Neural cell (in vitro differentiated cells): Measurements from ENCODE around the gene ADGRG3. TPM values are rescaled to one million over a fixed set of nuclear protein-coding genes. Genes with fewer than 3 reads are reported as not detected.

Source experiments
- H2AFZ ChIP-seq: fragments of 200-600, 300-800 bp; sonication (generic), shearing (Covaris generic); 2 replicates; pipeline ENCODE4 v1.6.0; 2014; ENCODE audit warnings: low read depth, mild to moderate bottlenecking, antibody characterized with exemption, low read length, moderate library complexity
- H3F3A ChIP-seq: fragments of 200-600 bp; shearing (Covaris generic); 2 replicates; pipeline ENCODE4 v1.6.1; 2016; ENCODE audit warnings: mild to moderate bottlenecking, moderate library complexity, mixed read lengths, antibody characterized with exemption, low read length; ENCODE audit not compliant: insufficient read depth, poor library complexity, severe bottlenecking
- H3K27ac ChIP-seq: fragments of 200-600, 300-800 bp; sonication (generic), shearing (Covaris generic); 2 replicates; pipeline ENCODE4 v1.5.1; 2014; ENCODE audit warnings: mild to moderate bottlenecking, low read length, moderate library complexity
- H3K27me3 ChIP-seq: fragments of 300-800, 200-600 bp; sonication (generic), shearing (Covaris generic); 2 replicates; pipeline ENCODE4 v1.6.0; 2014; ENCODE audit warnings: mild to moderate bottlenecking, low read depth, low read length, moderate library complexity; ENCODE audit not compliant: insufficient read depth
- H3K36me3 ChIP-seq: fragments of 300-800, 200-600 bp; sonication (generic), shearing (Covaris generic); 2 replicates; pipeline ENCODE4 v1.5.1; 2014; ENCODE audit warnings: mild to moderate bottlenecking, antibody characterized with exemption, low read length, moderate library complexity; ENCODE audit not compliant: insufficient read depth
- H3K4me2 ChIP-seq: fragments of 300-800, 200-600 bp; sonication (generic), shearing (Covaris generic); 2 replicates; pipeline ENCODE4 v1.6.0; 2014; ENCODE audit warnings: mild to moderate bottlenecking, low read length
- H3K4me3 ChIP-seq: fragments of 300-800, 200-600 bp; sonication (generic), shearing (Covaris generic); 2 replicates; pipeline ENCODE4 v1.5.1; 2014; ENCODE audit warnings: mild to moderate bottlenecking, low read length, moderate library complexity
- H3K79me2 ChIP-seq: fragments of 200-600 bp; shearing (Covaris generic); replicated peaks from 2 replicates; pipeline ENCODE4 v1.6.0; 2014; ENCODE audit warnings: mild to moderate bottlenecking, low read length, moderate library complexity; ENCODE audit not compliant: insufficient read depth
- H3K9ac ChIP-seq: fragments of 300-800, 200-600 bp; sonication (generic), shearing (Covaris generic); 2 replicates; pipeline ENCODE4 v1.6.1; 2016; ENCODE audit warnings: mild to moderate bottlenecking, low read length, mixed read lengths
- H3K9me2 ChIP-seq: fragments of 200-600 bp; shearing (Covaris generic); 2 replicates; pipeline ENCODE4 v1.6.1; 2016; ENCODE audit warnings: mild to moderate bottlenecking, low read length, mixed read lengths; ENCODE audit not compliant: insufficient read depth
- H3K9me3 ChIP-seq: fragments of 200-600, 300-800 bp; sonication (generic), shearing (Covaris generic); 2 replicates; pipeline ENCODE4 v1.6.1; 2016; ENCODE audit warnings: mild to moderate bottlenecking, mixed run types, low read length, moderate library complexity, mixed read lengths
- H4K20me1 ChIP-seq: fragments of 200-600 bp; shearing (Covaris generic); 2 replicates; pipeline ENCODE4 v1.6.1; 2016; ENCODE audit warnings: mild to moderate bottlenecking, mixed run types; ENCODE audit not compliant: insufficient read depth
- EP300 ChIP-seq: fragments of 450-650 bp; conservative IDR thresholded peaks from 2 replicates; pipeline ENCODE4 v1.6.1; 2014; ENCODE audit warnings: antibody characterized with exemption, mild to moderate bottlenecking, moderate library complexity; ENCODE audit not compliant: poor library complexity, severe bottlenecking
- EZH2 ChIP-seq: fragments of 200-600, 300-800 bp; shearing (Covaris generic), sonication (generic); IDR thresholded peaks from 2 replicates; pipeline ENCODE4 v1.6.1; 2014; ENCODE audit warnings: antibody characterized with exemption, low read length, borderline replicate concordance, mild to moderate bottlenecking; ENCODE audit not compliant: insufficient read depth, poor library complexity, severe bottlenecking
- MXI1 ChIP-seq: fragments of 450-650 bp; conservative IDR thresholded peaks from 2 replicates; pipeline ENCODE4 v1.6.1; 2014; ENCODE audit warnings: antibody characterized with exemption, mild to moderate bottlenecking; ENCODE audit not compliant: poor library complexity, severe bottlenecking
- POLR2AphosphoS5 ChIP-seq: IDR thresholded peaks from 2 replicates; pipeline ENCODE4 v1.6.1; 2012
- RAD21 ChIP-seq: fragments of 450-650 bp; conservative IDR thresholded peaks from 2 replicates; pipeline ENCODE4 v1.6.1; 2014; ENCODE audit warnings: antibody characterized with exemption, mild to moderate bottlenecking, moderate library complexity
- SMC3 ChIP-seq: fragments of 450-650 bp; conservative IDR thresholded peaks from 2 replicates; pipeline ENCODE4 v1.6.1; 2014; ENCODE audit warnings: antibody characterized with exemption, mild to moderate bottlenecking, moderate library complexity; ENCODE audit not compliant: poor library complexity
- TAF1 ChIP-seq: IDR thresholded peaks from 2 replicates; pipeline ENCODE4 v1.6.1; 2012; ENCODE audit warnings: low read depth
- polyA plus RNA-seq: library from polyadenylated mRNA; depleted of rRNA; stranded (reverse); fragments of >200 nt; gene quantifications from 2 replicates; pipeline ENCODE4 v1.2.3, GENCODE V29; 2014
- TF ChIP-seq, protein P1 (sequence below): fragments of 450-650 bp; IDR thresholded peaks from 2 replicates; pipeline ENCODE4 v1.5.1; 2014; ENCODE audit warnings: antibody characterized with exemption, mild to moderate bottlenecking, moderate library complexity; ENCODE audit not compliant: poor library complexity, severe bottlenecking
- TF ChIP-seq, protein P2 (sequence below): IDR thresholded peaks from 2 replicates; pipeline ENCODE4 v1.6.1; 2012; ENCODE audit warnings: borderline replicate concordance

ADGRG3 gene
- polyA plus RNA-seq, 1 donor from 2014 or later = 0.62 TPM

GRCh38 chr16:57709663-57710062 lies 41.6 kb downstream of the ADGRG3 start:
- Histone ChIP-seq H3K4me3 (no peak overlapping the region), H4K20me1 (no peaks in the 10 kb centered on the region), H3K4me2 (no peak overlapping the region), H3F3A (no peaks in the 10 kb centered on the region), H3K9me3 (no peaks in the 10 kb centered on the region), H3K9ac (no peak overlapping the region), H3K79me2 (no peaks in the 10 kb centered on the region), H3K36me3 (no peaks in the 10 kb centered on the region), H3K27ac (no peak overlapping the region), H2AFZ (no peak overlapping the region), H3K9me2 (no peaks in the 10 kb centered on the region), H3K27me3 (no peaks in the 10 kb centered on the region)
- TF ChIP-seq, protein P1, sequence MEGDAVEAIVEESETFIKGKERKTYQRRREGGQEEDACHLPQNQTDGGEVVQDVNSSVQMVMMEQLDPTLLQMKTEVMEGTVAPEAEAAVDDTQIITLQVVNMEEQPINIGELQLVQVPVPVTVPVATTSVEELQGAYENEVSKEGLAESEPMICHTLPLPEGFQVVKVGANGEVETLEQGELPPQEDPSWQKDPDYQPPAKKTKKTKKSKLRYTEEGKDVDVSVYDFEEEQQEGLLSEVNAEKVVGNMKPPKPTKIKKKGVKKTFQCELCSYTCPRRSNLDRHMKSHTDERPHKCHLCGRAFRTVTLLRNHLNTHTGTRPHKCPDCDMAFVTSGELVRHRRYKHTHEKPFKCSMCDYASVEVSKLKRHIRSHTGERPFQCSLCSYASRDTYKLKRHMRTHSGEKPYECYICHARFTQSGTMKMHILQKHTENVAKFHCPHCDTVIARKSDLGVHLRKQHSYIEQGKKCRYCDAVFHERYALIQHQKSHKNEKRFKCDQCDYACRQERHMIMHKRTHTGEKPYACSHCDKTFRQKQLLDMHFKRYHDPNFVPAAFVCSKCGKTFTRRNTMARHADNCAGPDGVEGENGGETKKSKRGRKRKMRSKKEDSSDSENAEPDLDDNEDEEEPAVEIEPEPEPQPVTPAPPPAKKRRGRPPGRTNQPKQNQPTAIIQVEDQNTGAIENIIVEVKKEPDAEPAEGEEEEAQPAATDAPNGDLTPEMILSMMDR = no peak
- no peak for TF ChIP-seq TAF1
- no peak for TF ChIP-seq EP300
- no peak for TF ChIP-seq RAD21
- TF ChIP-seq EZH2 = no peak
- no peak for TF ChIP-seq POLR2AphosphoS5
- TF ChIP-seq, protein P2, sequence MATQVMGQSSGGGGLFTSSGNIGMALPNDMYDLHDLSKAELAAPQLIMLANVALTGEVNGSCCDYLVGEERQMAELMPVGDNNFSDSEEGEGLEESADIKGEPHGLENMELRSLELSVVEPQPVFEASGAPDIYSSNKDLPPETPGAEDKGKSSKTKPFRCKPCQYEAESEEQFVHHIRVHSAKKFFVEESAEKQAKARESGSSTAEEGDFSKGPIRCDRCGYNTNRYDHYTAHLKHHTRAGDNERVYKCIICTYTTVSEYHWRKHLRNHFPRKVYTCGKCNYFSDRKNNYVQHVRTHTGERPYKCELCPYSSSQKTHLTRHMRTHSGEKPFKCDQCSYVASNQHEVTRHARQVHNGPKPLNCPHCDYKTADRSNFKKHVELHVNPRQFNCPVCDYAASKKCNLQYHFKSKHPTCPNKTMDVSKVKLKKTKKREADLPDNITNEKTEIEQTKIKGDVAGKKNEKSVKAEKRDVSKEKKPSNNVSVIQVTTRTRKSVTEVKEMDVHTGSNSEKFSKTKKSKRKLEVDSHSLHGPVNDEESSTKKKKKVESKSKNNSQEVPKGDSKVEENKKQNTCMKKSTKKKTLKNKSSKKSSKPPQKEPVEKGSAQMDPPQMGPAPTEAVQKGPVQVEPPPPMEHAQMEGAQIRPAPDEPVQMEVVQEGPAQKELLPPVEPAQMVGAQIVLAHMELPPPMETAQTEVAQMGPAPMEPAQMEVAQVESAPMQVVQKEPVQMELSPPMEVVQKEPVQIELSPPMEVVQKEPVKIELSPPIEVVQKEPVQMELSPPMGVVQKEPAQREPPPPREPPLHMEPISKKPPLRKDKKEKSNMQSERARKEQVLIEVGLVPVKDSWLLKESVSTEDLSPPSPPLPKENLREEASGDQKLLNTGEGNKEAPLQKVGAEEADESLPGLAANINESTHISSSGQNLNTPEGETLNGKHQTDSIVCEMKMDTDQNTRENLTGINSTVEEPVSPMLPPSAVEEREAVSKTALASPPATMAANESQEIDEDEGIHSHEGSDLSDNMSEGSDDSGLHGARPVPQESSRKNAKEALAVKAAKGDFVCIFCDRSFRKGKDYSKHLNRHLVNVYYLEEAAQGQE = no peak
- TF ChIP-seq MXI1 = no peak
- TF ChIP-seq SMC3 = no peak

DNA sequence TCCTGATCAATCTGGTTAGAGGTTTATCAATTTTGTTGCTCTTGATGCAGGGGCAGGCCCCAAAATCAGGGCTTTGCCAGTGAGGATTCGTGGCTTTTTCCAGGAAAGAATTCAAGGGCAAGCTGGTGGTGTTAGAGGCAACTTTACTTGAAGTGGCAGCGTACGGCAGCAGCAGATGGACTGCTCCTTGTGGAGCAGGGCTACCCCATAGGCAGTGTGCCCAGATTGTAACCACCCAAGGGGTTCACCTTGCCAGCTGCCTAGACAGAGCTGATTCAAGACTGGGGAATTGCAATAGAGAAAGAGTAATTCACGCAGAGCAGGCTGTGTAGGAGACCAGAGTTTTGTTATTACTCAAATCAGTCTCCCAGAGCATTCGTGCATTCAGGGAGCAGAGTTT lies 43.2 kb downstream of the ADGRG3 start:
- Histone ChIP-seq H3K27ac (no peak overlapping the region), H3K79me2 (no peaks in the 10 kb centered on the region), H3K9ac (no peak overlapping the region), H3K36me3 (no peaks in the 10 kb centered on the region), H3K27me3 (no peaks in the 10 kb centered on the region), H3F3A (no peaks in the 10 kb centered on the region), H4K20me1 (no peaks in the 10 kb centered on the region), H3K9me2 (no peaks in the 10 kb centered on the region), H3K4me2 (no peak overlapping the region), H3K9me3 (no peaks in the 10 kb centered on the region), H3K4me3 (no peak overlapping the region), H2AFZ (no peak overlapping the region)
- TF ChIP-seq POLR2AphosphoS5 = no peak
- no peak for TF ChIP-seq MXI1
- TF ChIP-seq EP300 = no peak
- no peak for TF ChIP-seq RAD21
- TF ChIP-seq, protein P1 = no peak
